GM19023 (cell line): ENCODE data around the gene DQX1.
"Not testable (repeated sequence)": the region's sequence is repeated elsewhere in the genome, so short reads cannot be mapped to it uniquely, and the experiment has no call there.

Experiments
- ATAC-seq: cut with Tn5 transposase; IDR thresholded peaks from one replicate; pipeline ENCODE4 v1.9.1; 2021; ENCODE audit warnings: mild to moderate bottlenecking, moderate library complexity; ENCODE audit not compliant: unreplicated experiment

Gene DQX1

GRCh38 chr2:74497777-74498499, 28.1 kb downstream of the DQX1 start:
- ATAC-seq, result no peak

- no peak for ATAC-seq
These were observed 28.8 kb downstream of the DQX1 start for GRCh38 chr2:74496997-74497776.

- no peak for ATAC-seq
These were observed 30.6 kb downstream of the DQX1 start for GRCh38 chr2:74495440-74495839.

- ATAC-seq, result no peak
These were observed 32.5 kb downstream of the DQX1 start for GRCh38 chr2:74493546-74493945.

GRCh38 chr2:74491648-74492544, 34.1 kb downstream of the DQX1 start:
- no peak for ATAC-seq

- no peak for ATAC-seq
These were observed 36.1 kb downstream of the DQX1 start for GRCh38 chr2:74489906-74490305.

- no peak for ATAC-seq
These were observed 37.2 kb downstream of the DQX1 start for GRCh38 chr2:74488643-74489481.

- no peak for ATAC-seq
These were observed 39.9 kb downstream of the DQX1 start for GRCh38 chr2:74486141-74486540.

GRCh38 chr2:74483675-74484164, 42.3 kb downstream of the DQX1 start:
- ATAC-seq, result not testable (repeated sequence)

GRCh38 chr2:74482801-74483674, 43.0 kb downstream of the DQX1 start, which contains the start of the genes CCDC142 and TTC31:
Gene CCDC142 (minus strand): TSS chr2:74482998. CDS start chr2:74482837, 161 bp downstream.
Gene TTC31 (plus strand): TSS chr2:74483081. CDS start chr2:74483096, 15 bp downstream.
- peak; percentile 92 for ATAC-seq

- peak; percentile 41 for ATAC-seq
These were observed 43.9 kb downstream of the DQX1 start for GRCh38 chr2:74481961-74482800.

- no peak for ATAC-seq
These were observed 44.6 kb downstream of the DQX1 start for GRCh38 chr2:74481431-74481830.

- no peak for ATAC-seq
These were observed 51.1 kb downstream of the DQX1 start for GRCh38 chr2:74474899-74475298.

GRCh38 chr2:74474481-74474880, 51.5 kb downstream of the DQX1 start:
- ATAC-seq, result no peak

- no peak for ATAC-seq
These were observed 53.1 kb downstream of the DQX1 start for GRCh38 chr2:74472945-74473258.

- ATAC-seq, result peak; percentile 89
These were observed 53.7 kb downstream of the DQX1 start, which contains the start of gene MRPL53 for GRCh38 chr2:74472086-74472944. Gene MRPL53 (minus strand): TSS chr2:74472680. CDS start chr2:74472660, 20 bp downstream.
